Activated CD4-positive, alpha-beta T cell treated with anti-CD3 and anti-CD28 coated beads, Interleukin-2, amount 10 ng/mL, durations not matched to agents 24 days and 14 days (primary cell): ENCODE data around the gene GXYLT2. TPM values are rescaled to one million over a fixed set of nuclear protein-coding genes. Genes with fewer than 3 reads are reported as not detected.

ENCODE experiments used
- DNase-seq: peaks from one replicate; pipeline ENCODE4 v3.0.0; 2022
- H3K27ac Mint-ChIP-seq: one replicate; pipeline ENCODE4 v1.8.0; 2022; ENCODE audit warnings: mild to moderate bottlenecking, mixed read lengths
- H3K27me3 Mint-ChIP-seq: one replicate; pipeline ENCODE4 v1.8.0; 2022; ENCODE audit warnings: mixed read lengths
- H3K36me3 Mint-ChIP-seq: one replicate; pipeline ENCODE4 v1.8.0; 2022; ENCODE audit warnings: low read depth, mild to moderate bottlenecking, mixed read lengths
- H3K4me1 Mint-ChIP-seq: one replicate; pipeline ENCODE4 v1.8.0; 2021; ENCODE audit warnings: mixed read lengths
- H3K4me3 Mint-ChIP-seq: one replicate; pipeline ENCODE4 v1.8.0; 2022; ENCODE audit warnings: mild to moderate bottlenecking, moderate library complexity, mixed read lengths
- H3K9me3 Mint-ChIP-seq: one replicate; pipeline ENCODE4 v1.8.0; 2021; ENCODE audit warnings: mixed read lengths
- intact Hi-C: fragments of 100-400 bp; cut with micrococcal nuclease; formaldehyde crosslinking; loops from one replicate; pipeline ENCODE4 v1.15.1; 2023
- total RNA-seq: library from RNA; stranded (reverse); gene quantifications from 2 replicates; pipeline ENCODE4 v1.2.3, GENCODE V29; 2022

GXYLT2 gene
- total RNA-seq, 1 donor from 2014 or later: not detected

DNA sequence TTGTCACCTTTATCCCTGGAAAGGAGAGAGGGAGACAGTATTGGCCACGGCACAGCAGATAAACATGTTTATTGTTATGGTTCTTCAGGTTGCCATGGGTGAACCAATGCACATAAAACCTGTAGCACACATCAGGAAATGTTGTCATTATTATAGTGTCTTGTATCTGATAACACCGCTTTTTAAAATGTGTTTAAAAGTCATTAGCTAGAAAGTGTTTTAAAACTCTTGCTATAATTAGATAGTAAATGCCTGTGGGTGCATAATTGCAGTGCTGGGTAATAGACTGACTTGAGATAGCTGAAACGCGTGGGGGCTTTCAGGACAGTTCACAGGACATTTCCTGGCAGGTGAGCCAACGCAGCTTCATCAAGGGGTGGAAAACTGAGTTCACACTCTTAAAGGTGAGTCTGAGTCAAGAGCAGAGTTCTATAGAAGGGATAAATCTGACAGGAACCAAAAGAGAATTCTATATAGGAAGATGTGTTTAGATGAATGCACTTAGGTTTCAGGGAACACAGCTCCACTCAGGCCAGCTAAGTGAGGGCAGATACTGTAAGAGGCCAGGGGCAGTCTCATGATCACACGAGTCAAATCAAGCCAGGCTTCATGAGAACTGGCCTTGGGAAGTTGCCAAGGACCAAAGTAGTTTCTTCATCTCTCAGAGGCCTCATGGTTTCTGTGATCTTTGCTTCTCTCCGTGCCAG lies 73.1 kb downstream of the GXYLT2 start:
- intact Hi-C loops: no loop called here
- Mint-ChIP-seq H3K4me1 (peaks cover 34% of the 10 kb centered on the region), H3K9me3 (no peaks in the 10 kb centered on the region), H3K27ac (no peak overlapping the region), H3K4me3 (no peak overlapping the region), H3K27me3 (peaks cover 2% of the 10 kb centered on the region), H3K36me3 (no peaks in the 10 kb centered on the region)
- no peak for DNase-seq

GRCh38 chr3:72961752-72962151 lies 73.9 kb downstream of the GXYLT2 start:
- H3K4me1 Mint-ChIP-seq: peaks cover 33% of the 10 kb centered on the region
- no peak overlapping the region for H3K27ac Mint-ChIP-seq
- intact Hi-C loops: no loop called here
- H3K9me3 Mint-ChIP-seq: no peaks in the 10 kb centered on the region
- H3K4me3 Mint-ChIP-seq: no peak overlapping the region
- H3K27me3 Mint-ChIP-seq: no peaks in the 10 kb centered on the region
- no peak for DNase-seq
- no peaks in the 10 kb centered on the region for H3K36me3 Mint-ChIP-seq

DNA sequence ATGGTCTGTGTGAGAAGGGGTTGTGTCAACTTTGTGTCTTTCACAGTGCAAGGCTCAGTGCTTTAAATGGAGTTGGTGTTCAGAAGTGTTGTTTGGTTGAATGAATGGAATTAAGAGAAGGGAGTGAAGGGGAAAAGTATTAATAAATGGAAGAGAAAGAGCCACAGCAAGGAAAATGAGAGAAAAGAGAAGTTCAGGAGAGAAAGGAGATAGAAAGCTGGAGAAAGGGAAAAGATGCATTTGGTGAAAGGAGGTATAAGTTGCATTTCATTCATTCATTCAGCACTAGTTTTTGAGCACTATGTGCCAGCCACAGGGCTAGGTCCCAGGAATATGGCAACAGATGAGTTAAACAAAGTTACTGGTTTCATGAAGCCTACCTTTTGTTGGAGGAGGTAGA lies 74.5 kb downstream of the GXYLT2 start:
- Mint-ChIP-seq H3K27me3 (no peaks in the 10 kb centered on the region), H3K27ac (no peak overlapping the region), H3K4me3 (no peak overlapping the region), H3K9me3 (no peaks in the 10 kb centered on the region), H3K4me1 (peaks cover 36% of the 10 kb centered on the region), H3K36me3 (no peaks in the 10 kb centered on the region)
- intact Hi-C loops: no loop called here
- DNase-seq: no peak

DNA sequence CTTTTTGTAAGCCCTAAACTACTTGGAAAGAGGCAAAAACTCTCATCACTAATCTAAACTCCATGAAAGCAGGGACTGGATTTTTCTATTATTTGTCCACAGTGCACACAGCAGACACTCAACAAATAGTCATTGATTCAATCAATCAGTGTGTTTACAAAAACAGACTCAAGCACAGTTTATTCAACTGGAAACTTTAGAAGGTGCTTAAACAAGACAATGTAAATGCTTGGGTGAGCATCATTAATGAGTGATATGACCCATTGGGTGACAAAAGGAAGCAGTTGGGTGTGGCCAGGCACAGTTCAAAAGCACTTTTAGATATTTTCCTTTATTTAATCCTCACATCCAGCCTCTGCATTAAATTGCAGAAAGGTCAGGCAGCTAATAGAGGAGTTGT lies 76.8 kb downstream of the GXYLT2 start:
- Mint-ChIP-seq H3K36me3 (no peaks in the 10 kb centered on the region), H3K27ac (peak overlapping the region; percentile 19), H3K4me1 (peaks cover 38% of the 10 kb centered on the region), H3K27me3 (no peaks in the 10 kb centered on the region), H3K4me3 (no peak overlapping the region), H3K9me3 (no peaks in the 10 kb centered on the region)
- intact Hi-C loops: loop anchor here (1.0 to 2.0 kb wide), 2 partner anchors 14 to 65 kb away; no protein-coding TSS in a partner anchor
- DNase-seq: no peak

GRCh38 chr3:72968266-72968664 lies 80.4 kb downstream of the GXYLT2 start:
- DNase-seq: no peak
- Mint-ChIP-seq H3K4me1 (peaks cover 26% of the 10 kb centered on the region), H3K27me3 (no peaks in the 10 kb centered on the region), H3K27ac (no peak overlapping the region), H3K36me3 (no peaks in the 10 kb centered on the region), H3K4me3 (no peak overlapping the region), H3K9me3 (no peaks in the 10 kb centered on the region)
- intact Hi-C loops: no loop called here

GRCh38 chr3:72969766-72970165 lies 81.9 kb downstream of the GXYLT2 start:
- Mint-ChIP-seq H3K27ac (no peak overlapping the region), H3K9me3 (no peaks in the 10 kb centered on the region), H3K36me3 (no peaks in the 10 kb centered on the region), H3K4me1 (peaks cover 22% of the 10 kb centered on the region), H3K27me3 (no peaks in the 10 kb centered on the region), H3K4me3 (no peak overlapping the region)
- no peak for DNase-seq
- intact Hi-C loops: no loop called here

DNA sequence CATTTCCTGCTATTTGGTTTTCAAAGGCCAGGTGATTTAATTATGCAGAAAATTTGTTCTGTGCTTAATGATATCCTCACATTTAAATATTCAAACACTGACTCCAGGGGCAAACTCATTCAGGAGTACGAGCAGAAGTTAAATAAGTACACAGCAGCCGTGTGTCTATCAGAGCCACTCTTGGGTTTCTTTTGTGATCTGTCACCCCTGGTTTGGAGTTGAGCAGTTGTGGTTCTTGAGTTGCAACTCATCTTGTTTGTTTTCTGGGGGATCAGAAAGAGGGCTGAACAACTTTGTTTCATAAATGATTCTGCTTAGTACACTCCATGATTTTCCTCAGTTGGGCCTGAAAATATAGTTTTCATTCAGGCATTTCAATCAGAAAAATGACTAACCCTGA lies 83.1 kb downstream of the GXYLT2 start:
- no peak for DNase-seq
- H3K36me3 Mint-ChIP-seq: no peaks in the 10 kb centered on the region
- H3K4me3 Mint-ChIP-seq: no peak overlapping the region
- H3K27me3 Mint-ChIP-seq: no peaks in the 10 kb centered on the region
- intact Hi-C loops: no loop called here
- no peaks in the 10 kb centered on the region for H3K9me3 Mint-ChIP-seq
- no peak overlapping the region for H3K27ac Mint-ChIP-seq
- H3K4me1 Mint-ChIP-seq: peaks cover 12% of the 10 kb centered on the region

DNA sequence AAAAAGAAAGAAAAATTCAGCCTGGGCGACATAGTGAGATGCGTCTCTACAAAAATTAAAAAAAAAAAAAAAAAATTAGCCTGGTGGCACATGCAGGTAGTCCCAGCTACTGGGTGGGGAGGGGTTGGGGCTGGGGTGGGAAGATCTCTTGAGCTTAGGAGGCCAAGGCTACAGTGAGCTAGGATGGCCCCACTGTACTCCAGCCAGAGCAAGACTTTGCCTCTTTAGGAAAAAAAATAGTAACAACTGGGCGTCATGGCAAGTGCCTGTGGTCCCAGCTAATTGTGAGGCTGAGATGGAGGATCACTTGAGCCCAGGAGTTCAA lies 84.8 kb downstream of the GXYLT2 start:
- Mint-ChIP-seq H3K4me3 (no peak overlapping the region), H3K27me3 (no peaks in the 10 kb centered on the region), H3K4me1 (peaks cover 9% of the 10 kb centered on the region), H3K36me3 (no peaks in the 10 kb centered on the region), H3K27ac (no peak overlapping the region), H3K9me3 (no peaks in the 10 kb centered on the region)
- intact Hi-C loops: no loop called here
- DNase-seq: no peak

- Mint-ChIP-seq H3K4me1 (peaks cover 8% of the 10 kb centered on the region), H3K4me3 (no peak overlapping the region), H3K9me3 (no peaks in the 10 kb centered on the region), H3K27me3 (no peaks in the 10 kb centered on the region), H3K36me3 (no peaks in the 10 kb centered on the region), H3K27ac (no peak overlapping the region)
- intact Hi-C loops: no loop called here
- no peak for DNase-seq
Measured at GRCh38 chr3:72973031-72973723, 85.3 kb downstream of the GXYLT2 start.

DNA sequence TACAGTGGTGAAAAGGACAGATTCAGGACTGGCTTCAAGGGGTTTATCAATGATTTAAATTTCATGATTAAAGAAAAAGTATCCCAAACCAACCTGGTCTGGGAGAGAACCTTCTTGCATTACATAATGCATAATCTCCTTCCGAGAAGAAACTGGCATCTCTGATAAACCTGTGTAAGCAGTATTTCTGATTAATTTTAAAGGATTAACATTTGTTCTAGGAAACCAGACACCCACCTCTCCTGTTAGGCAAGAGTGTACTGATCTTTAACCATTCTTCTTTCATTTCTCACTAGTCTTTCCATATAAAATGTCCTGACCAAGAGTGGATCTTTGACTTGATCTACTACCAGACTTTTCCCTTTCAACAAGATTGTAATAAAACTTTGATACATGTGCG lies 85.9 kb downstream of the GXYLT2 start:
- Mint-ChIP-seq H3K4me3 (no peak overlapping the region), H3K27me3 (no peaks in the 10 kb centered on the region), H3K27ac (no peak overlapping the region), H3K9me3 (no peaks in the 10 kb centered on the region), H3K36me3 (no peaks in the 10 kb centered on the region), H3K4me1 (peaks cover 8% of the 10 kb centered on the region)
- no peak for DNase-seq
- intact Hi-C loops: no loop called here

GRCh38 chr3:72974956-72975355 lies 87.1 kb downstream of the GXYLT2 start:
- H3K4me3 Mint-ChIP-seq: no peak overlapping the region
- intact Hi-C loops: no loop called here
- peaks cover 5% of the 10 kb centered on the region for H3K27me3 Mint-ChIP-seq
- H3K4me1 Mint-ChIP-seq: peaks cover 8% of the 10 kb centered on the region
- H3K9me3 Mint-ChIP-seq: no peaks in the 10 kb centered on the region
- no peak for DNase-seq
- no peaks in the 10 kb centered on the region for H3K36me3 Mint-ChIP-seq
- no peak overlapping the region for H3K27ac Mint-ChIP-seq

GRCh38 chr3:72976281-72976741 lies 88.5 kb downstream of the GXYLT2 start:
- intact Hi-C loops: loop anchor here (2.0 kb wide), 1 partner anchor 52 kb away; no protein-coding TSS in a partner anchor
- Mint-ChIP-seq H3K36me3 (no peaks in the 10 kb centered on the region), H3K9me3 (no peaks in the 10 kb centered on the region), H3K27me3 (peaks cover 6% of the 10 kb centered on the region), H3K4me1 (peaks cover 8% of the 10 kb centered on the region), H3K4me3 (no peak overlapping the region), H3K27ac (no peak overlapping the region)
- no peak for DNase-seq

DNA sequence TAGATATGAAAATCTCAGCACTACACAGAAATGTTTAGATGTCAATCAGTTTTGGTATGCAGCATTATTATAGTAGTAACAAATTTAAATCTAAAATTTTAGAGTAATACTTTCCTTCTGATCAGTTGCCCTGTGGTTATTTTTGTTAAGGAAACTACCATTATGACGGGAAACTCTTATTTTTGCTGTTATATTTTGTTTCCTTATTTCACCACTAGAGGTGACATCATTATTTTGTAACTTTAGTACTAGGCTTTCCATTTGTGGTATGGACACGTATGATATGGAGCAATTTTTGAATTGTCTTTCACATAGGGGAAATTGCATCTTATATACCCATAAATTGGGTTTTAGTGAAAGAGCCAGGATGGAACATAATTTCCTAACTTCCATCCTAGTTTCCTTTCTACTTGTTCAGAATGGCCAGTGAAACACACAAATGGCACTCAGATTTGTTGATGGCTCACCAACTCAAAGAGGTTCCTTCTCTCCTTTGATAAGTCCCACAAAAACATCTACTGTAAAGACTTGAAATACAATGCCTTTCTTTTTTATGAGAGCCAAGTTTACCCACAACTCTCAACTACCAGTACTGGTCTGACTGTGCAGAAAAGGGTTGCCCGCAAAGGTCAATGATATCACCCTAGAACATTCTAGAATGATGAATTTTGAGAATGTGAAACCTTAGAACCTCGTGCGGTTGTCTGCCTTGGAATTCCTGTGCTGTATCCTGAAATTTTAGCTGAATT lies 89.4 kb downstream of the GXYLT2 start:
- no peak for DNase-seq
- intact Hi-C loops: loop anchor here (1.0 to 2.0 kb wide), 3 partner anchors 20 to 52 kb away; no protein-coding TSS in a partner anchor
- no peak overlapping the region for H3K4me3 Mint-ChIP-seq

More for the DNA sequence above, 89.4 kb downstream of the GXYLT2 start:
- Mint-ChIP-seq H3K27me3 (peaks cover 8% of the 10 kb centered on the region), H3K36me3 (no peaks in the 10 kb centered on the region), H3K27ac (peak overlapping the region; percentile 85), H3K9me3 (no peaks in the 10 kb centered on the region), H3K4me1 (peaks cover 8% of the 10 kb centered on the region)
